Superior temporal gyrus (tissue), 1 donor: ENCODE measurements around the gene RAD51B.

Source experiments
- DNase-seq: peaks from one replicate; pipeline ENCODE4 v3.0.0-alpha.2; 2016; ENCODE audit errors: extremely low spot score

The RAD51B gene

GRCh38 chr14:67892466-67893100 lies 73.0 kb downstream of the RAD51B start:
- DNase-seq = no peak

GRCh38 chr14:67900231-67900630 lies 80.7 kb downstream of the RAD51B start:
- DNase-seq = no peak

GRCh38 chr14:67908052-67908754 lies 88.6 kb downstream of the RAD51B start:
- no peak for DNase-seq

GRCh38 chr14:67911562-67911961 lies 92.0 kb downstream of the RAD51B start:
- DNase-seq = no peak

GRCh38 chr14:67916430-67916829 lies 96.9 kb downstream of the RAD51B start:
- no peak for DNase-seq

GRCh38 chr14:67917006-67917405 lies 97.4 kb downstream of the RAD51B start:
- DNase-seq = no peak

- DNase-seq = no peak
These were observed 99.3 kb downstream of the RAD51B start for GRCh38 chr14:67918838-67919237.

- no peak for DNase-seq
These were observed 99.9 kb downstream of the RAD51B start for GRCh38 chr14:67919259-67920032.

GRCh38 chr14:67926821-67927220 lies 107.2 kb downstream of the RAD51B start:
- DNase-seq = no peak

GRCh38 chr14:67927244-67927643 lies 107.7 kb downstream of the RAD51B start:
- DNase-seq = no peak

- DNase-seq = no peak
These were observed 108.8 kb downstream of the RAD51B start for GRCh38 chr14:67928375-67928774.

- DNase-seq = no peak
These were observed 113.2 kb downstream of the RAD51B start for GRCh38 chr14:67932708-67933246.

GRCh38 chr14:67933266-67933665 lies 113.7 kb downstream of the RAD51B start:
- DNase-seq = no peak

- DNase-seq = peak; percentile 85
These were observed 114.5 kb downstream of the RAD51B start for GRCh38 chr14:67934087-67934486.

GRCh38 chr14:67934862-67935261 lies 115.3 kb downstream of the RAD51B start:
- no peak for DNase-seq

- no peak for DNase-seq
These were observed 115.8 kb downstream of the RAD51B start for GRCh38 chr14:67935371-67935770.

GRCh38 chr14:67938071-67938470 lies 118.5 kb downstream of the RAD51B start:
- DNase-seq = no peak

GRCh38 chr14:67940486-67941455 lies 121.2 kb downstream of the RAD51B start:
- DNase-seq = no peak

GRCh38 chr14:67941456-67942018 lies 122.0 kb downstream of the RAD51B start:
- no peak for DNase-seq

GRCh38 chr14:67942080-67942710 lies 122.6 kb downstream of the RAD51B start:
- DNase-seq = no peak
